MM.1S (cell line): ENCODE data around the gene EPHA10.

Experiments
- EZH2phosphoT487 ChIP-seq: fragments of 300-600 bp; sonication (generic); IDR thresholded peaks from 2 replicates; pipeline ENCODE4 v1.6.1; 2018; ENCODE audit warnings: antibody characterized with exemption, low read length
- TF ChIP-seq, protein P1 (sequence below): fragments of 300-600 bp; sonication (generic); IDR thresholded peaks from 2 replicates; pipeline ENCODE4 v1.5.1; 2016; ENCODE audit warnings: antibody characterized with exemption, low read length, mixed read lengths

DNA sequence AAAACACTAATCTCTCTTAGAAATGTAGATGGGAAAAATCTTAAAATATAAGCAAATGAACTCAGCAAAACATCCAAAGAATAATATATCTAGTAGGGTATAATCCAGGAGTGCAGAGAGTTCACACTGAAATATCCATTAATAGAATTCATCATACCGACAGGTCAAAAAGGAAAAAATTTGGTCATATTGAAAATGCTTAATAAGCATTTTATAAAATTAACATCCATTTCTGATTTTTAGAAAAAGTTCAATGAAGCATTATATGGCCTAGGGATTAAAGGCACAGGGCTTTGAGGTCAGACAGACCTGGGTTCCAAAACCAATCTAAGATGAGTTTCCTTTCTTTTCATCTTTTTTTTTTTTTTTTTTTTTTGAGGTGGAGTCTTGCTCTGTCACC, 16.4 kb downstream of the EPHA10 start:
- TF ChIP-seq, protein P1, sequence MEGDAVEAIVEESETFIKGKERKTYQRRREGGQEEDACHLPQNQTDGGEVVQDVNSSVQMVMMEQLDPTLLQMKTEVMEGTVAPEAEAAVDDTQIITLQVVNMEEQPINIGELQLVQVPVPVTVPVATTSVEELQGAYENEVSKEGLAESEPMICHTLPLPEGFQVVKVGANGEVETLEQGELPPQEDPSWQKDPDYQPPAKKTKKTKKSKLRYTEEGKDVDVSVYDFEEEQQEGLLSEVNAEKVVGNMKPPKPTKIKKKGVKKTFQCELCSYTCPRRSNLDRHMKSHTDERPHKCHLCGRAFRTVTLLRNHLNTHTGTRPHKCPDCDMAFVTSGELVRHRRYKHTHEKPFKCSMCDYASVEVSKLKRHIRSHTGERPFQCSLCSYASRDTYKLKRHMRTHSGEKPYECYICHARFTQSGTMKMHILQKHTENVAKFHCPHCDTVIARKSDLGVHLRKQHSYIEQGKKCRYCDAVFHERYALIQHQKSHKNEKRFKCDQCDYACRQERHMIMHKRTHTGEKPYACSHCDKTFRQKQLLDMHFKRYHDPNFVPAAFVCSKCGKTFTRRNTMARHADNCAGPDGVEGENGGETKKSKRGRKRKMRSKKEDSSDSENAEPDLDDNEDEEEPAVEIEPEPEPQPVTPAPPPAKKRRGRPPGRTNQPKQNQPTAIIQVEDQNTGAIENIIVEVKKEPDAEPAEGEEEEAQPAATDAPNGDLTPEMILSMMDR: no peak
- no peak for TF ChIP-seq EZH2phosphoT487
